Neural crest cell (in vitro differentiated cells): ENCODE measurements around the gene SNAPC1. TPM values are rescaled to one million over a fixed set of nuclear protein-coding genes. Genes with fewer than 3 reads are reported as not detected.

Experiments
- DNase-seq: peaks from one replicate; pipeline ENCODE4 v3.0.0; 2021; ENCODE audit warnings: low read depth, mixed read lengths, low spot score
- H3K27ac Mint-ChIP-seq: one replicate; pipeline ENCODE4 v1.8.0; 2021; ENCODE audit warnings: mild to moderate bottlenecking, mixed read lengths; ENCODE audit not compliant: unreplicated experiment
- H3K27me3 Mint-ChIP-seq: 2 replicates; pipeline ENCODE4 v1.8.0; 2021; ENCODE audit warnings: low read depth, mild to moderate bottlenecking, mixed read lengths
- H3K36me3 Mint-ChIP-seq: 2 replicates; pipeline ENCODE4 v1.8.0; 2021; ENCODE audit warnings: low read depth, mild to moderate bottlenecking, mixed read lengths
- H3K4me1 Mint-ChIP-seq: 2 replicates; pipeline ENCODE4 v1.8.0; 2021; ENCODE audit warnings: mixed read lengths
- H3K4me3 Mint-ChIP-seq: one replicate; pipeline ENCODE4 v1.8.0; 2021; ENCODE audit warnings: mild to moderate bottlenecking, mixed read lengths
- H3K9me3 Mint-ChIP-seq: 2 replicates; pipeline ENCODE4 v1.8.0; 2021; ENCODE audit warnings: mixed read lengths
- total RNA-seq: library from RNA; stranded (reverse); gene quantifications from 2 replicates; pipeline ENCODE4 v1.2.1, GENCODE V29; 2021
- TF ChIP-seq, protein P1 (sequence below): fragments of 200-600 bp; sonication (generic); conservative IDR thresholded peaks from 2 replicates; pipeline ENCODE4 v1.5.0; 2021; ENCODE audit warnings: antibody characterized with exemption, mild to moderate bottlenecking

Gene SNAPC1
- total RNA-seq, 1 donor from 2014 or later: 6.2 TPM

DNA sequence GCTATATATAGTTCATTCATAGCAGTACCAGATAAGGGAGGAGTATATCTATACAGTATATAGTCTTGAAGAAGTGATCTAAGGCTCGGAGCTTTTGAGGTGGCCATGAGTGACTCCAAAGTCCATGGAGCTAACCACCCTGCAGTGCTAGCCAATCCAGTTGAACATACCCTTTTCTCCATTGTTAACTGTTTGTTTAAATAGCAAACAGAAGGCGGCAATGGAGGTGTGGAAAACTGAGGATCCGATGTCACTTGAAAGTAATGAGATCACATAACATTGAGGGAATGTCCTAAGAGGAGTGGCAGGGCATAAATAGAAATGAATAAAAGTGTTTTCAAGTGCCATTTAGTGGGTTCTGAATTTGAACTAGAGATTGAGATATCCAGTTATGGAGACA is 12.4 kb upstream of the SNAPC1 start:
- peaks cover 14% of the 10 kb centered on the region for H3K36me3 Mint-ChIP-seq
- TF ChIP-seq, protein P1, sequence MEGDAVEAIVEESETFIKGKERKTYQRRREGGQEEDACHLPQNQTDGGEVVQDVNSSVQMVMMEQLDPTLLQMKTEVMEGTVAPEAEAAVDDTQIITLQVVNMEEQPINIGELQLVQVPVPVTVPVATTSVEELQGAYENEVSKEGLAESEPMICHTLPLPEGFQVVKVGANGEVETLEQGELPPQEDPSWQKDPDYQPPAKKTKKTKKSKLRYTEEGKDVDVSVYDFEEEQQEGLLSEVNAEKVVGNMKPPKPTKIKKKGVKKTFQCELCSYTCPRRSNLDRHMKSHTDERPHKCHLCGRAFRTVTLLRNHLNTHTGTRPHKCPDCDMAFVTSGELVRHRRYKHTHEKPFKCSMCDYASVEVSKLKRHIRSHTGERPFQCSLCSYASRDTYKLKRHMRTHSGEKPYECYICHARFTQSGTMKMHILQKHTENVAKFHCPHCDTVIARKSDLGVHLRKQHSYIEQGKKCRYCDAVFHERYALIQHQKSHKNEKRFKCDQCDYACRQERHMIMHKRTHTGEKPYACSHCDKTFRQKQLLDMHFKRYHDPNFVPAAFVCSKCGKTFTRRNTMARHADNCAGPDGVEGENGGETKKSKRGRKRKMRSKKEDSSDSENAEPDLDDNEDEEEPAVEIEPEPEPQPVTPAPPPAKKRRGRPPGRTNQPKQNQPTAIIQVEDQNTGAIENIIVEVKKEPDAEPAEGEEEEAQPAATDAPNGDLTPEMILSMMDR: no peak
- no peak for DNase-seq
- H3K27me3 Mint-ChIP-seq: no peaks in the 10 kb centered on the region
- H3K4me3 Mint-ChIP-seq: no peak overlapping the region
- peaks cover 4% of the 10 kb centered on the region for H3K4me1 Mint-ChIP-seq
- no peaks in the 10 kb centered on the region for H3K9me3 Mint-ChIP-seq
- no peak overlapping the region for H3K27ac Mint-ChIP-seq

DNA sequence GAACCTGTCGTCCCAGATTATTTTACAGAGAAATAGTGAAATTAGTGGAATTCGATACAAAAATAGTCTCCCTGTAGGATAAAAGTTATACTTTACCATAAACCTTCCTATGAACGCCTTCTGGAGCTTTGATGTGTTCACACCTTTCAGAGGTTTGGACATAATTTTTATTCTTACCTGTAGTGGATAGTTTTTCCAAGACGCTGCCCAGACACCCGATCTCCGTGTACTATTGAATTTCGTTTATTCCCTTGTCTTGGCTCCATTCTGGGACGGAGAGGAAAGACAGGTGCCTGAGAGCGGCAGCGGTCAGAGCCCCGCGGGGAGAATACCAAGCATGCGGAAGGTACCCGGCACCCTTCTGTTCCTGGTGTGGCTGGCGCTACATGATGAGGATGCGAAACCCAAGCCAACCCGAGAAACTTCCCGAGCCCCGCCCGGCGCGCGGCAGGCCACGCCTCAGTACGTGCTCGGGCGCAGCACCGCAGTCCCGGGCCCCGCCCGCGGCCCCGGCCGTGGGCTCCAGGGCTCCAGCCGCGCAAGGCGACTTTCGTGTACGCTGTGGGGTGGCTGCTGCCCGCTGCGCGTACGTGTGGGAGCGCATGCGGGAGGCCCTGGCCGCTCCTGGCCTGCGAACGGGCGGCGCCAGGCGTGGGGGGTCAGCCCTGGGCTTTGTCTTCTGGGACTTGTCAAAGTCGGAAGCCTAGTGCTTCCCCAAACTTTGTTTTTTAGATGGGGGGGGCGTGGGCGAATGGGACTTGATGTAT is 11.3 kb upstream of the SNAPC1 start:
- TF ChIP-seq, protein P1: no peak
- DNase-seq: no peak

DNA sequence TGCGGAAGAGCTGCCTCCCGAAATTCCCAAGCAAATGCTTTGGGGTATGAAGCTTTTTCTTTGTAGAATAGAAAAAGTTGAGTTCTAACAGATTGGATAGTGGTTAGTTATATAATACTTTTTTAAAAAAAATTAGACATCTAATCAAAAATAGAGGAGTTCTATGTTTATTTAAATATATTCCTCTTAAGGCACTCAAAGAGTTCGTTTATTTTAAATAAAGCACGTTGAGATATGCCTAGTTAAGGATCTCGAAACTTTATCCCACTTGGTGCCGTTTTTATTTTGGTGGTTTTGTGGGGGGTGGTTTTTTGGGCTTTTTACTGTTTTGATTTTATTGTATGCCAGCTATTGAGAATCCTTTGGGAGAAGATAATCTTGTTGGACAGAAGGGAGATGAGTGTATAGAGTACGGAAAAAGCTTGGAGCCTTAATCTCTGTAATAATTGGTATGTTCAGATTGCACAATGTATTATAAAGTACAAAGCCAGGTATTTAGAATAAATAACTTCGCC is 10.7 kb upstream of the SNAPC1 start:
- H3K36me3 Mint-ChIP-seq: peaks cover 12% of the 10 kb centered on the region
- H3K4me3 Mint-ChIP-seq: no peak overlapping the region
- H3K27me3 Mint-ChIP-seq: peaks cover 2% of the 10 kb centered on the region
- TF ChIP-seq, protein P1: no peak
- no peaks in the 10 kb centered on the region for H3K9me3 Mint-ChIP-seq
- H3K27ac Mint-ChIP-seq: no peak overlapping the region
- H3K4me1 Mint-ChIP-seq: peaks cover 5% of the 10 kb centered on the region
- DNase-seq: no peak

More for the DNA sequence above, 11.3 kb upstream of the SNAPC1 start:
- H3K9me3 Mint-ChIP-seq: no peaks in the 10 kb centered on the region
- H3K27ac Mint-ChIP-seq: no peak overlapping the region
- no peaks in the 10 kb centered on the region for H3K27me3 Mint-ChIP-seq
- peaks cover 14% of the 10 kb centered on the region for H3K36me3 Mint-ChIP-seq
- peaks cover 5% of the 10 kb centered on the region for H3K4me1 Mint-ChIP-seq
- no peak overlapping the region for H3K4me3 Mint-ChIP-seq

DNA sequence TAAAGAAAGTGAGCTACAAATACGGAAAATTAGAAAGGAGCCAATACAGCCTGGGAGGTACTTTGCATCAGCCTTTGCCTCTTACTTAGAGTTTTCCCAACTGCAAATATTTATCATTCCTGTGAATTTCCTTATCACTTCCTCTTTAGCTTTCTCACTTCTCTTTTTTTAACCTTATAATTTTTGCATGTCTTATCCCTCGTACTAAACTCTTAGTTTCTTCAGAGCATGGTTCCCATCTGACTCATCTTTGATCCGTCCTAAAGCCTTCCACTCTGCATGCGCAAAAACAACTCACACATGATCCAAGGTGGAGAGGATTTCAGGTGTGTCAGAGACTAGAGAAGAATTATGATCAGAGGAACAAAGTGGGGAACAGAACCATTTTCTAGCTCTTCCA is 9.6 kb upstream of the SNAPC1 start:
- no peaks in the 10 kb centered on the region for H3K9me3 Mint-ChIP-seq
- H3K27ac Mint-ChIP-seq: no peak overlapping the region
- no peak for DNase-seq
- H3K27me3 Mint-ChIP-seq: peaks cover 2% of the 10 kb centered on the region
- H3K36me3 Mint-ChIP-seq: peaks cover 9% of the 10 kb centered on the region
- peaks cover 9% of the 10 kb centered on the region for H3K4me1 Mint-ChIP-seq
- H3K4me3 Mint-ChIP-seq: no peak overlapping the region
- TF ChIP-seq, protein P1: no peak

DNA sequence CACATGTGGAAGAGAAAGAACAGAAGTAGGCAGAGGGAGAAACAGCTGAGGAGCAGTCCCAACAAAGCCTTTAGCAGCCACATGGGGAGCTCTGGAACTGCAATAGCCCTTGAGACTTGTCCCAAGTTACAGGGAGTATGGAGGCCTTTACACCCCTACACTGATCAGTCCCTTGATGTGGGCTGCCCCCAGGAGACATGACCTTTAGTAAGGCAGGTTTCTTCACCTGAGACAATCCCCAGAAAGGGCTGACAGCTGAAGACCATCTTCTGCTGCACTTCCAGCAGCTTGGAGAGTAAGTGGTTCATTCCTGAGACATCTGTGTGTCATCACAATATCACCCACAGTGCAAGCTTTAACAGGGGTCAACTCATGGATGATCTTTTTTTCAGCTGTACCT is 8.6 kb upstream of the SNAPC1 start:
- H3K9me3 Mint-ChIP-seq: no peaks in the 10 kb centered on the region
- peaks cover 9% of the 10 kb centered on the region for H3K4me1 Mint-ChIP-seq
- no peak overlapping the region for H3K4me3 Mint-ChIP-seq
- H3K27me3 Mint-ChIP-seq: peaks cover 2% of the 10 kb centered on the region
- H3K27ac Mint-ChIP-seq: no peak overlapping the region
- H3K36me3 Mint-ChIP-seq: peaks cover 5% of the 10 kb centered on the region
- no peak for DNase-seq
- TF ChIP-seq, protein P1: no peak
